Stimulated activated naive CD4-positive, alpha-beta T cell treated with Interleukin-2 at 50 U/mL for 16 hours (primary cell): ENCODE measurements around the gene IAPP.
"Not testable (repeated sequence)": the region's sequence is repeated elsewhere in the genome, so short reads cannot be mapped to it uniquely, and the experiment has no call there.

Source experiments
- DNase-seq: peaks from one replicate; lab custom pipeline; 2025; lab: John Stamatoyannopoulos, UW

Gene IAPP

GRCh38 chr12:21372602-21373001 lies at the start of gene IAPP:
Gene IAPP, plus strand, starts transcription at chr12:21372902. Its CDS starts 450 bp downstream, at chr12:21373352.
- DNase-seq, result no peak

DNA sequence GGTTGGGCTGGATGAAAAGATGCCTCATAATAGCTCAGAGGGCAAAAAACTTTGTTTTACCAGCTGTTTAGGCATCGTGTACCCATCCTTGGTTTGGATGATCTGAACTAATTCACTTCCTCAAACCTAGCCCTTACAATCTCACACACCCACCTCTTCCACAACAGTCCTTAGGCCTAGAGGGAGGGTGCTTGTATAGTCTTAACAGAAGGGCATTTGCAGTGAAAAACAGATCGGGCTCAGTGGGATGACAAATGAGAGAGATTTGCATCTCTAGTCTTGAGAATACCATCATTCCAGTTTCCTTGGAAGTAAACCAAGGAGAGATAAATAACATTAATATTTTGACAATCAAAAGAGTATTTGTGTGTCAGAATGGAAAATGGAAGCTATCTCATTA lies 49.0 kb upstream of the IAPP start:
- no peak for DNase-seq

- DNase-seq, result no peak
Observed at GRCh38 chr12:21324551-21324950, 48.2 kb upstream of the IAPP start.

DNA sequence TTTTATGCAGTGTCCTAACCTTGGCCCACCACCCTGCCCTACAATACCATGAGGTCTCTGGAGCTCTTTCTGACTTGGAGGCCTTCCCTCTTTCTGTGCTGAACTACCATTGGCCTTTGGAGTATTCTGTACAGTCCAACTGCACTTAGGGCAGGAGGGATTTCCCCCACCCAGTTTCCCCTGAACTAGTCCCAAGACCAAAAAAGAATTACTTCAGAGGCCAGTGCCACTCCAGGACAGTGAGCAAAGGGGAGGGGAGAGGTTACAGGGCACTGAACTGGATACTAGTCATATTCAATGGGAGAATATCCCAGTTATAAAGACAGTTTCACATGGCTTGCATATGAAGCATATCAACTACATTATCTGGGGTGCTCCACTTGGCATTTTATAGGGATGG lies 44.1 kb upstream of the IAPP start:
- no peak for DNase-seq

- DNase-seq, result no peak
Observed at GRCh38 chr12:21330682-21331253, 41.9 kb upstream of the IAPP start.

DNA sequence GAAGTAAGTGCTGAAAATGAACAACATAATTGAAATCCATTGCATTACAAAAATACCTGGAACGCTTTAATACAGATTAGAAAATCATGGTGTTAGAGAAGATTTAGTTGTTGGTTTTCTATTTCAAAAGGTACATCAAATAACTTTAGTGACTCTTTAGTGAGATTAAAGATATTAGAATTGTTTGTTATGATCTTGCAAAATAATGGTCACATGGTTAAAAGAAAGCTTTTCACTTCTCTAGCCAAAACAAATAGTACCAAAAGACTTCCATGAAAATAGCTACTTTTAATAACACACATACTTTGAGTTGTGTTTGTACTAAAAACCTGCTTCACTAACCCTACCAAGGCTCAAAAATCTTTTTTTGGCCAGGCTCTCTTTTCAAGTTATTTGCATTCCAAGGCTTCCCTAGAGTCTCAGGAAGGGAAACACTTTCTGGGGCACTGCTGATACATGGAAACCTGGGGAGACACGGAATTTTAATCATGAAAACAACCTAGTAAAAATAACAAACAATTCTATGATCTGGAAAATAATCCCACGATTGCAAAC lies 37.9 kb upstream of the IAPP start, which contains the start of gene SLCO1A2:
Gene SLCO1A2 (minus strand): TSS at position 147 of the 555 bp plus-strand sequence. CDS start 270 bp downstream, outside the sequence.
- DNase-seq, result no peak

- DNase-seq, result no peak
Observed at GRCh38 chr12:21336656-21337055, 36.0 kb upstream of the IAPP start.

DNA sequence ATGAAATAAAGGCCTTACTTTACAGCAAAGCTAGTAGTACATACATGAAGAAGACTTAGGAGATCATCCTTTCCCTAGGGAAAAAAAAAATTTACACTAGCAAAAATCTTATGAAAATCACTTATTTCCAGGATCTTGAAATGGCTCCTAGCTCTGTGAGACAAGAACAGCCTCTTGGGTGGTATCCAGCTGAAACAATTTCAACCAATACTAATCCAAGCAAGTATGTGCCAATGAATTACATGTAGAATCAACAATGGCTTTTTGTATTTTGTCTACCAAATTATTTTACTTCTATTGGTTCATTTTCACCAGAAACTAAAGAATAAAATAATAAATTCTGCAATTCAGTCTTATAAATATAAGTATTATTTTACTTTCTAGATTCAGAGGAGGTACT lies 35.2 kb upstream of the IAPP start:
- DNase-seq, result no peak

DNA sequence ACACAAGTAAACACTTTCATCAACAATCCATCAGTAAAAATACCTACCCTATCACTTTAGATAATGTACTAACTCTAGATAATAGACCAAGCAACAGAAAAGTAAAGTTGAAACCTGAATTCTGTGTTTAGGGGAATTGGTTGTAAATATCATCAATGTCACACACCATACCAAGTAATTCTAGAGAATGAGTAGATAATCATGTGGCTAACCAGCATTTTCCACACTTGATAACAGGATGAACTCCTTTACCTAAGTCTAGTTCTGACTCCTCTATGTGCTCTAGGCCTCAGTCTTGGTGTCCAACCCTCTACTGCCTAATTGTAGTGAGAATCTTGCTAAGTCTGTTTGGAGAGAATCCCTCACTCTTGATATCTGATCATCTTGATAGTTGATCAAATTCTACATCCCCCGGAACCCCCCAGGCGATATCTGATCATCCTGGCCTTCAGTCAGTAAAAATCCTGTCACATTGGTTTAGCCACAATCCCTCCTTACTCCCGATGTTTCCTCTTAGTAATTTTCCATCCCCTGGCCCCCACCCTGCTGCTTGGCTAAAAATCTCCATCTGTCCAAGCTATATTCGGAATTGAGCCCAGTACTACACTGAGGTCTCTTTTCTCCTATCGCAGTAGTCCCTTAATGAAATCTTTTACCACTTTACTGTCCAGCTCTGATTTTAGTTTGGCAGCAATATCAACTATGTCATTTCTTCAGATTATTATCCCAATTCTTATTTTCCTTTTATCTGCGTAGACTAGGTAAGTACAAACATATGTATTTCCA lies 34.5 kb upstream of the IAPP start:
- no peak for DNase-seq

GRCh38 chr12:21339921-21340320 lies 32.8 kb upstream of the IAPP start:
- no peak for DNase-seq

DNA sequence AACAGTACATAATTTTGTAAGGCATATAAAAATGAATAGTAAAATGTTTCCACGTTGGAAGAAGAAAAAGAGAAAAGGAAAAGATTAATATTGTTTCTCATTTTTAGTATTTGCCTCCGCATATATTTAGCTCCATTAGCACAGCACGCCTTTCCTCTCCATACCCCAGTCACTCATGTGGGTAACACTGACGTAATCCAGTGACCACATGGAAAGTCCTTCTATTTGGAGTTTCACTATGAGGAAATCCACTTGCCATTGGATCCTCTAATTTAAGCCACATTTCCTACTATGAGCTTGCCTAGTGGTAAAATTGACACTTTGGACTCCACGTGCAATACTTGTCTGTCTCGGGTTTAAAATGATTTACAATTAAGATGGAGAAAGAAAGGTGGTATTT lies 32.3 kb upstream of the IAPP start:
- no peak for DNase-seq

DNA sequence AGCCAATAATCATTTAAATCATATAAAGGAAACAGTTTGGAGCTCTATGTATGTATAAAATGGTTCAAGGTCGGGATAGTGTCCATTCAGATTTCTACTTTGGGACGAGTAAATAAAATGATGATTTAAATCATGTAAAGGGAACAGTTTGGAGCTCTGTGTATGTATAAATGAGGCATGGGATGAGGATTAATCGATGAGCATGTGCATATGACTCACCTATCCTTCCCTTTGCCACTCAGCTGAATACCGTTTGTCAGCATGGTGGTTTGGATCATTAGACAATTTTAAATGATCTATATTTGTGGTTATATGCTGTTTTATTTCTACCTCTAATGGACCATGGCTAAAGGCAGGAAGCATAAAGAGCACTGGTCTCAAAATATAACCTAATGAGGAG lies 30.9 kb upstream of the IAPP start:
- no peak for DNase-seq

DNA sequence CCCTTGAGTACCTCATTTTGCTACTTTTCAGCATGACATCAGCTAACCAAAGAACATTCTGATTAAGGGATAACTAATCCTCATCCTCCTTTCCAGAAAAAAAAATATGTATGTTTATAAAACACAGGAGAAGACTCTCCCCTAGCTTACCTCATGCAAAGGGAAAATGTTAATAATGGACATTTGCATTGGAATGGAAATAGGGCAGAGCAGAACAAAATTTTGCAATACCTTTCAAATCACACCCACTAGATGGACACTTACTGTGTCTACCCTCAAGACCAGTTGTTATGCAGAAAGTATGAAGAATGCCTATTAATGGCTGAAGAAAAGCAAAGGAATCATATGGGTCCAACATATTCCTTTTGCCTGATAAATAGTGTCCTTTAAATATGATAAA lies 29.1 kb upstream of the IAPP start:
- DNase-seq, result no peak

- no peak for DNase-seq
Observed at GRCh38 chr12:21346542-21347205, 26.0 kb upstream of the IAPP start.

GRCh38 chr12:21350975-21351374 lies 21.7 kb upstream of the IAPP start:
- DNase-seq, result no peak

DNA sequence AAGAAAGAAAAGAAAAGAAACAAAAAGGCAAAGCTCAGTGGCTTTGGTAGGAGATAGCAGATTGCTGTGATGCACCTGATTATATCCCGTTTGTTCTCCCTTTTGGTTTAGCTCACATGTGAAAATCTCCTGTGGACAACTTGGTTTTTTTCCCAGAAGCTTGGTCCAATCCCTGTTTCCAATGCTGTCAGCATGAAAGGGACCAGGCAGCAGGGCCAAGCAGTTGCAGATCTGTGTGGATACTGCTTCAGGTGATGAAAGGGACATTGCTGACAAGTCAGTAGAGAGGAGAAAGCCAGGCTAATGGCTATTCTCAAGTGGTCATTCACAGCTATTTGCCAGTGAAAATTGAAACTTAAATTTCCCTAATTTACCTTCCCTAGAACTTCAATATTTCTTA lies 19.2 kb upstream of the IAPP start:
- DNase-seq, result no peak

GRCh38 chr12:21353948-21354347 lies 18.8 kb upstream of the IAPP start:
- no peak for DNase-seq

- DNase-seq, result no peak
Observed at GRCh38 chr12:21354641-21355040, 18.1 kb upstream of the IAPP start.

DNA sequence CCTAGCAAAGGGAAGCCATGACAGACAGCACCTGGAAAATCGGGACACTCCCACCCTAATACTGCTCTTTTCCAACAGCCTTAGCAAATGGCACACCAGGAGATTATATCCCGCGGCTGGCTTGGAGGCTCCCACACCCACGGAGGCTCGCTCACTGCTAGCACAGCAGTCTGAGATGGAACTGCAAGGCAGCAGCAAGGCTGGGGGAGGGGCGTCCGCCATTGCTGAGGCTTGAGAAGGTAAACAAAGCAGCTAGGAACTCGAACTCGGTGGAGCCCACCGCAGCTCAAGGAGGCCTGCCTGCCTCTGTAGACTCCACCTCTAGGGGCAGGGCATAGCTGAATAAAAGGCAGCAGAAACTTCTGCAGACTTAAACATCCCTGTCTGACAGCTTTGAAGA lies 12.1 kb upstream of the IAPP start:
- DNase-seq, result not testable (repeated sequence)

DNA sequence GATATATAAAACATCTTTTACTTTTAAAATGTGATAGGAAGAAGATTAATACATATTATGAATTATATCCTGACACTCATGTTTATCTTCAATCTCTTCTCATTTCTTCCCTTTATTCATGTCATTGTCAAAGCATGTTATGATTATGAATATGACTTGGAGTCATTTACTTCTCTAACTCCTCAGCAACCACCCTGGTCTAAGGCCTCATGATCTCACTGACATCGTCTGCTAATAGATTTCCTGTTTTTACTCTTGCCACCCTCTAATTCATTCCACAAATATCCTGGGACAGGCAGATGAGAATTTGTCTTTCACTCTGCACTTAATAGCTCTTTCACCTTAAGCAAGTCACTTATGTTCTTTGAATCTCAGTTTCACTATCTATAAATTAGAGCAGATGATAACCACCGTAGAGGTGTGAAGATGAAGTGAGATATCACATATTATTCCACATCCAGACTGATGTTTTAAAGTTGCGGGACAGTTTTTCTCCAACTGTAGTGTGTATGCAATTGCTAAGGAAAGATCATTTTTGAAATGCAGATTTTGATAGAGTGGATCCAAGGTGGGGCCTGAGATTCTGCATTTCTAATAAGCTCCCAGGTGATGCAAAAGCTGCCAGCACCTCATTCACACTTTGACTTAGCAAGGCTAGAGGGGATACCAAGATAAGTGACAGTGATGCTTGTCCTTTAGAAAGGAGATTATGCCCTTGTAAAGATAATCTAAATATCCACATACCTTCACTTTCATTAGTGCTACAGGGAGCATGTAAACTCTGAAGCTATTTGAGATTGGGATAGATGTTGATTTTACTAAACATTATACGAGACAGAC lies 3.3 kb upstream of the IAPP start:
- no peak for DNase-seq

DNA sequence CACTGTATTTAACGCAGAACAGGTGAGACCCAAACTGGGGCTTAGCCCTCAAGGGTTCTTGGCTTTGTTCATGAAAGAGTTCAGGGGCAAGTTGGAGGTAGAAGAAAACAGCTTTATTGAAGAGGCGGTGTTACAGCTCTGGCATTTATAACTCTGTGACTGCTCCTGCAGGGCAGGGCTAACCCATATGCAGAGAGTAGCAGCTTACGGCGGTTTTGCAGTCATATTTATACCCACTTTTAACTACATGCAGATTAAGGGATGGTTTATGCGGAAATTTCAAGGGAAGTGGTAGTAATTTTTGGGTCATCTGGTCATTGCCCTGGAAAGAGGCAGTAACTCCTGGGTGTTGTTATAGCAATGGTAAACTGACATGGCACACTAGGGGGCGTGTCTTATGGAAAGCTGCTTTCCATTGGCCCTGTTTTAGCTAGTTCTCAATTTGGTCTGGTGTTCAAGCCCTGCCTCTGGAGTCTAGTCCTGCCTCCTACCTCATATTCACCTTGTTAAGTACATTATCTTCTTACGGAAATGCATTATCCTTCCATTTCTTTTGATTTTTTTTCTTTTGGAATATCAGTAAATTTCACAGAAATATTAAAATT lies 1.8 kb upstream of the IAPP start:
- DNase-seq, result no peak

GRCh38 chr12:21379218-21379617 lies 6.5 kb downstream of the IAPP start:
- no peak for DNase-seq
